NCI-H1417 treated with DMSO at 0.1 percent for 48 hours (cell line): Measurements from ENCODE around the gene NPC1L1.

Source experiments
- DNase-seq: peaks from one replicate; lab custom pipeline; 2025; lab: John Stamatoyannopoulos, UW

Gene NPC1L1, protein sequence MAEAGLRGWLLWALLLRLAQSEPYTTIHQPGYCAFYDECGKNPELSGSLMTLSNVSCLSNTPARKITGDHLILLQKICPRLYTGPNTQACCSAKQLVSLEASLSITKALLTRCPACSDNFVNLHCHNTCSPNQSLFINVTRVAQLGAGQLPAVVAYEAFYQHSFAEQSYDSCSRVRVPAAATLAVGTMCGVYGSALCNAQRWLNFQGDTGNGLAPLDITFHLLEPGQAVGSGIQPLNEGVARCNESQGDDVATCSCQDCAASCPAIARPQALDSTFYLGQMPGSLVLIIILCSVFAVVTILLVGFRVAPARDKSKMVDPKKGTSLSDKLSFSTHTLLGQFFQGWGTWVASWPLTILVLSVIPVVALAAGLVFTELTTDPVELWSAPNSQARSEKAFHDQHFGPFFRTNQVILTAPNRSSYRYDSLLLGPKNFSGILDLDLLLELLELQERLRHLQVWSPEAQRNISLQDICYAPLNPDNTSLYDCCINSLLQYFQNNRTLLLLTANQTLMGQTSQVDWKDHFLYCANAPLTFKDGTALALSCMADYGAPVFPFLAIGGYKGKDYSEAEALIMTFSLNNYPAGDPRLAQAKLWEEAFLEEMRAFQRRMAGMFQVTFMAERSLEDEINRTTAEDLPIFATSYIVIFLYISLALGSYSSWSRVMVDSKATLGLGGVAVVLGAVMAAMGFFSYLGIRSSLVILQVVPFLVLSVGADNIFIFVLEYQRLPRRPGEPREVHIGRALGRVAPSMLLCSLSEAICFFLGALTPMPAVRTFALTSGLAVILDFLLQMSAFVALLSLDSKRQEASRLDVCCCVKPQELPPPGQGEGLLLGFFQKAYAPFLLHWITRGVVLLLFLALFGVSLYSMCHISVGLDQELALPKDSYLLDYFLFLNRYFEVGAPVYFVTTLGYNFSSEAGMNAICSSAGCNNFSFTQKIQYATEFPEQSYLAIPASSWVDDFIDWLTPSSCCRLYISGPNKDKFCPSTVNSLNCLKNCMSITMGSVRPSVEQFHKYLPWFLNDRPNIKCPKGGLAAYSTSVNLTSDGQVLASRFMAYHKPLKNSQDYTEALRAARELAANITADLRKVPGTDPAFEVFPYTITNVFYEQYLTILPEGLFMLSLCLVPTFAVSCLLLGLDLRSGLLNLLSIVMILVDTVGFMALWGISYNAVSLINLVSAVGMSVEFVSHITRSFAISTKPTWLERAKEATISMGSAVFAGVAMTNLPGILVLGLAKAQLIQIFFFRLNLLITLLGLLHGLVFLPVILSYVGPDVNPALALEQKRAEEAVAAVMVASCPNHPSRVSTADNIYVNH (N-terminal part only)

DNA sequence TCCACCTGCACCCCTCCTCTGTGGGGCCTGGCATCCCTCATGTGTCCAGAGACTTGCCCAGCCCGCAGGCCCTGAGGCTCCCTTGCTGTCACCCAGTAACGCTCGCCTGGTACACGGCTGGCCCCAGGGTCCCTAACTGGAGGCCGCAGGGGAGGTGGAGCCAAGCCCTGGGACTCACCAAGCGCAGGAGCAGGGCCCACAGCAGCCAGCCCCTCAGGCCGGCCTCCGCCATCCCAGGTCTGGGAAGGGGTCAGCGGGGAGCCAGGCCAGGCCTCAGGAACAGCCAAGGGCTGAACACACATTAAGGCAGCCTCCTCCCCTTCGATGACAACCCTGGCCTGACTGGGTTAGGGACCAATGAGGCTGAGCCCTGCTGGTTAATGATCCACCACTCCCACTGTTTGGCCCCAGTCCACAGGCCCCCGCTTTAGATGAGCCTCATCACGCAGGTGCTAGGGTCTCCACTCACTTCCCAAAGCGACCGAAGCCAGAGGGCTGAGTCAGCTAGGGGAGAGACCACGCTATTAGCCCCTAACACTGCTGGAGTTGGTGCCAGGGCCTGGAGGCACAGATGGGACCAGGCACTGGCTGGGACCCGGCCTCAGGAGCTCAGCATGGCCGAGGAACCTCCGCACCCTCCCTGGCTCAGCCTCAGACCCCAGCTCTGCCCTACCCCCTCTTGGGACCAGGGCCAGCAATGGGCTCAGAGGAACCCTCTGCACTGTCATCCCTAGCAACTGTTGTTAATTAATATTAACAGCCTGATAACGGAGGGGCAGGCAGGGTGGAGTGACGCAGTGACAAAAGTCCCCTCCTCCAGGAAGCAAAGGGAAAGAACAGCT, at the start of gene NPC1L1:
NPC1L1 (minus strand) TSS at position 303 of the 842 bp plus-strand sequence; CDS start at position 232, 71 bp downstream.
- no peak for DNase-seq

DNA sequence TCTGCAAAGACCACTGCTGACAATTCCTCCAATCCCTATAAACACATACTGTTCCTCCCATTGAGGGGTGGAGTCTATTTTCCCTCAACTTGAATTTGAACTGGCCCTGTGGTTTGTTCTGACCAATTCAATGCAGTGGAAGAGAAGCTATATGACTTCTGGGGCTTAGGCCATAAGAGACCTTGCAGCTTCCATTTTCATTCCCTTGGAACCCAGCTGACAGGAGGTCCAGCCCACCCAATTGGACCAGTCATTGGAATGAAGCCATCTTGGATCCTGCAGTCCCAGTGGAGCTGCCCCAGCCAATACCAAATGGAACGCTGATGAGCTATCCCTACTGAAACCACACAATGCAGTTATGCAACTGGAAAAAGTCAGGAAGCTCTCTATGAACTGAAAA, 49.8 kb upstream of the NPC1L1 start:
- no peak for DNase-seq

DNA sequence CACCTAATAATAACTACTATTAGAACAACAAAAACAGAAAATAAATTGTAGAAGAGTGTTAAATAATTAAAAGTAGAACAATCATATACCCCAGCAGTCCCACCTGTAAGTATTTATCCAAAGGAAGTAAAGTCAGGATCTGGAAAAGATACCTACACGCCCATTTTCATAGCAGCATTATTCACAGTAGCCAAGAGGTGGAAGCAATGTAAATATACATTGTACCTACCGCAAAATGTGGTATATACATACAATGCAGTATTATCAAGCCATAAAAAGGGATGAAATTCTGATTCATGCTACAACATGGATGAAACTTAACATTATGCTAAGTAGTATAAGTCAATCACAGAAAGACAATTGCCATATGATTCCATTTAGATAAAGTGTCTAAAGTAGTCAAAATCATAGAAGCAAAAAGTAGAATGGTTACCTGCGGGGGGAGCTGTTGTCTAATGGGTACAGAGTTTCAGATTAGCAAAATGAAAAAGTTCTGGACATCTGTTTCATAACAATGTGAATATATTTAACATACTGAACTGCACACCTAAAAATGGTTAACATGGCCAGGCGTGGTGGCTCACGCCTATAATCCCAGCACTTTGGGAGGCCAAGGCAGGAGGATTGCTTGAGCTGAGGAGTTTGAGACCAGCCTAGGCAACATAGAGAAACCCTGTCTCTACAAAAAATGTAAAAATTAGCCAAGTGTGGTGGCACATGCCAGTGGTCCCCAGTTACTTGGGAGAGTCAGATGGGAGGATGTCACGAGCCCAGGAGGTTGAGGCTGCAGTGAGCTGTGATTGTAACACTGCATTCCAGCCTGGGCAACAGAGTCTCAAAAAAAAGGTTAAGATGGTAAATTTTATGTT, 46.9 kb upstream of the NPC1L1 start:
- DNase-seq = peak; percentile 5

DNA sequence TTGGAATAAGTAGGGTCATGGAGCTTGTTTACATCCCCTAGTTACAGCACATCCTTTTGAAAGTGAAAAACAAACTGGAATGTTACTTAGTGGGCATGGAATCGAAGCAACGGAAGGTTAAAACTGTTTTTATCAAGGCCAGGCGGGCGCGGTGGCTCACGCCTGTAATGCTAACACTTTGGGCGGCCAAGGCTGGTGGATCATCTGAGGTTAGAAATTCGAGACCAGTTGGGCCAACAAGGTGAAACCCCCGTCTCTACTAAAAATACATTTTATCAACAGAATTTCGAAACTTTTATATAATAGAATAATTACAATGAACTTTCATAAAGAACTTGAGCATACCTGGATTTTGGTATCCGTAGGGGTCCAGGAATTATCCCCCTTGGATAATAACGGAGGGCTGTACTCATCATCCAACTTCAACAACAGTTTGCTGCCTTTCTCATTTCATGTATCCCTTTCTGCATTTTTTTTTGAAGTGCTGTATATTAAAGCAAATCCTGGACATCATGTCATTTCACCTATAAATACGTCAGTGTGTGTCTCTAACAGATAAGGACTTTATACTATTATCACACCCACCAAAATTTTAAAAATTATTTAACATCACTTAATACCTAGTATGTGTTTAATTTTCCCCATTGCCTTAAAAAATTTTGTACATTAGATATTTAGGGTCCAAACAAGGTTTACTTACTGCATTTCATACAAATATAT, 42.2 kb upstream of the NPC1L1 start:
- no peak for DNase-seq

DNA sequence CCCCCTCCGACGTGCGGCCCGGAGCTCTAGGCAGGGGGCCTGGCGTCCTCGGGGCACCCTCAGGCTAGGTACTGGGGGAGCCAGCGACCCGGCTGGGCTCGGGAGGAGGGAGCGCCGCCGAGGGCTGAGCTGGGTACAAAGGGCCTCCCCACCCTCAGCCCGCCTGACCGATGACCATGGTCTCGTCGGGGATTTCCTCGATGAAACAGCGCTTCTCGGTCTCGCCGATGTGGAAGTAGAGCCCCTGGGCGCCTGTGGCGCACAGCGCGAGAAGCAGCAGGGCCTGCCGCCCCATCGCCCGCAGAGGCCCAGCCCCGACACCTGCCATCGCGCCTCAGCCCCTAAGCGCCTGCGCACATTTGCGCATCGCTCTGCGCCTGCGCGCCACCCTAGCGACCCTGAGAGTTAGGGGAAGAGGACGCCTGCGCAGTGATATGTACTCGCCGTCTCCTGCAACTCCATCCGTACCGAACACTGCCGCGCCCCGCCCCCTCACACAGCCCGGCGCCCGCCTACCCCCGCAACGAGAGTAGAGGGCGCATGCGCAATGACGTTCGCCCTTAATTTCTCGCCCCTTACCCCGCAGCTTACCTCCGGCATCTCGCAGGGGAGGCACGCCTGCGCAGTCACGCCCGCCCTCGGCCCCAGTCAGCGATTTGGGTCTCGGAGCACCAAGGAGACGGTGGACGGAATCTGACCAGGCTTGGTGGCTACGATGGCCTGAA, 40.9 kb upstream of the NPC1L1 start, which contains the start of gene TMED4:
TMED4 (minus strand) TSS at position 353 of the 725 bp plus-strand sequence; CDS start at position 328, 25 bp downstream.
- DNase-seq = peak; percentile 99

DNA sequence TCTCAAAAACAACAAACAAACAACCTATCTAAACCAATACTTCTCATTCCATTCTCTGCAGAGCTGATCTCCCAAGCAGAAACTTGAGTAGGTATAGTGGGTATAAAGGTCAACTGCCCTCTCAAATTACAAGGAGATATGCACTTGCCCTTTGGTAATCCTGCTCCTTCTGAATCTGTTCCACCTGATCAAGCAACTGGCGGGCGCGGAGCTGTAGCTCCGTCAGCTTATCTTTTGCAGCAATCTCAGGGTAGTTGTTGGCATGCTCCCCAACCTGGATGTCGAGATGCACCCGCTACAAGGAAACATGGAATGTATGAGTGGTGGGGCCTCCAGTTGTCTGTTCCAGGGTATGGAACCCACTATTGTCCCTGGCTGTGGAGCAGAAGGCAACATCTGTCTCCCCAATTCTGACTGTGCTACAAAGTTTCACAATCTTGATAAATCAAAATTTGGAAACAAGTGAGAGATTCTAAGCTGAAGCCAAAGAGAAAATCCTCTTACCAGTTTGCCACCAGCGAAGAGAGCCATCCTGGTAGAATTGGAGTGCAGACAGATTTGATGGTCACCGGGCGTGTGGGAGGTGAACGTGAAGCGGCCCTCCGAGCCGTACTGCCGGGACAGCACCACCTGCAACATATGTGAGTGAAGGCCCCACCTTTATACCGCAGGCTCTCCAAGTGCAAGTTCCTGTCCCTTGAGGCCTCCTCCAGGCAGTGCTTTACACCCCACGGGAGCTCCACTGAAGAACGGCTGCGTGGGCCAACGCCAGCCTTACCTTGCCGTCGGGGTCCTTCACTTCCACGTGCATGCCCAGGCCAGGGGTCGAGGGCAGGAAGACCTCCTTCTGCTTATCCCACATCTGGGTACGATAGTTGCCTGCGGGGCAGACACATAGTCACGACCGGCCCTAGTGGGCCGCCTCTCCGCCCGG, 40.1 kb upstream of the NPC1L1 start:
- no peak for DNase-seq

DNA sequence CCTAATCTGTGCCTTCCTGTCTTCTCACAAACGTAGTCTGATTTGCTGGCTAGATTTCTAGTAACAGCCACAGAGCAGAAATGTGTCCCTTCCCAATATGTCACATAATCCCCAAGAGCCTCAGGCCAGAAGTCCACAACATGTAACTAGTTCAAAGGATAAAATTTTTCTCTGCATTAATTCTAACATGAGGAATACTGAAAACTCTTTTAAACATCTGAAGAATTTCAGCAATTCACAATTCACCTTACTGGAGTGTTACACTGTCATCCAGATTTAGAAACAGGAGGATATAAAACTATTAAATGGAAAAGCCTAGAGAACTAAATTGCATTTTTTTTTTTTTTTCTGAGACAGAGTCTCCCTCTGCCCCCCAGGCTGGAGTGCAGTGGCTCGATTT, 35.1 kb upstream of the NPC1L1 start:
- DNase-seq = no peak

DNA sequence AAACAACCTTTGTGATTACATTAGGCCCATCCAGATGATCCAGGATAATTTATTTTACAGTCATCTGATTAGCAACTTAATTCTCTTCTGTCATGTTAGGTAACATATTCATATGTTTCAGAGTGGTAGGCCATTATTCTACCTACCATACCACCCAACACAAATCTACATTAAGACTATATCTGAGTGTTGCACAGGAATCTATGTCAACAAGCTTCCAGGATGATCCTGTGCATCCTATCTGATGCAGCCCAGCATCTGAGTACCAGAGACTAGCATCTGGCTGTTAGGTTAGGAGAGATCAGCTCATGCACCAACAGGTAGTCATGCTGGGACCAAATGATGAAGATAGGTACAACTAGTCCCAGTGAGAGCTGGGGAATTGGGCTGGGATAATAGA, 33.9 kb upstream of the NPC1L1 start:
- no peak for DNase-seq

DNA sequence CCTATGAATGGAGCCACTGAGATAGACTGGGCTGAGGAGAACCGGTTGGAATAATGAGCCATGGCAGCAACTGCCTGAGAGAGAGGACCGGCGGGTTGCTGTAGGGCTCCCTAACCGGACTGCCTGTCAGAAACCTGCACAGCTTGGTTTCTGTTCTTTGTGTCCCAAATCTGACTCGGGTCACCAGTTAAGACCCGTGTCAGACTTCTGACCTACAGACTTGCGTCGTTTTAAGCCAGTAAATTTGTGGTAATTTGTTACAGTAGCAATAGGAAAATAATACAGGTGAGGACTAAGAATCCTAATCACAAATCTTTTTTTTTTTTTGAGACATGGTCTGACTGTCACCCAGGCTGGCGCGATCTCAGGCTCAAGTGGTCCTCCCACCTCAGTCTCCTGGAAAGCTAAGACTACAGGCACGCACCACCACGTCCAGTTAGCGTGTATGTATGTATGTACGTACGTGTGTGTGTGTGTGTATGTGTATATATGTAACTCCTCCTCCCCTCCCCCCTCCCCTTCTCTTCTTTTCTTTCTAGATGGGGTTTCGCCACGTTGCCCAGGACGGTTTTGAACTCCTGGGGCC, 33.2 kb upstream of the NPC1L1 start:
- no peak for DNase-seq

DNA sequence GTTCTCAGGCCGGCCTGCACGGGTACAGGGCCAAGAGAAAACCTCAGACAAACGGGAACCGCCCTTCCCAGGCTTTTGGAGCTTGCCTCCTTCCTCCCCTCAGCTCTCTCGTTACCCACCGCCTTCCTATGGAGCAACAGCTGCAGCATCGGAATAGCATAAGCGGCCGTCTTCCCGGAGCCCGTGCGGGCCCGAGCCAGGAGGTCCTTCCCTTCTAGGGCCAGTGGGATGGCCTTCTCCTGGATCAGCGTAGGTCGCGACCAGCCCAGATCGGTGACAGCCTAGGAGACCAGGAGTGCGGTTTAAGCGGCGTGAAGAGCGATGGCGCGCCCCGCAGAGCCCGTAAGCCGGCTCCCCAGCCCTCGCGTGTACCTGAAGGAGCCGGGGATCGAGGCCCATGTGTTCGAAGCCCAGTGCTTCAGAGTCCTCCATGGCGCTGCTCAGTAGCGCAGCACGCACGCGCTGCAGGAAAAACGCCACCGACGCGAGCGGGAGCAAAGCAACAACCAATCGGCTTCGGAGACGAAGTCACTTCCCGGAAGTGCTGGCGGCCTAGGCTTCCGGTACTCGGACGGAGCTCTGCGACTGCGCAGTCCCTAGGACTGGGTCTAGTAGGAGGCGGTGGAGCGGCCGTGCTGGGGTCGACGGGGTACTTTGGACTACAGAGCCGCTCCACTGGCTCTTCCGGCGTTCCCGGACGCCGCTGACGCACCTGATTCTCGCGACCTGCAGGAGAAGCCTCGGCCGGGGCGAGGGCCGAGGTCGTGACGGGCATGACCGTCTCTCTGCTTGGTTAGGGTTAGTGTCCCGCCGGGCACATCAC, 32.5 kb upstream of the NPC1L1 start, which contains the start of gene DDX56:
DDX56 (minus strand) TSS at position 445 of the 823 bp plus-strand sequence; CDS start at position 432, 13 bp downstream.
- DNase-seq = peak; percentile 80

DNA sequence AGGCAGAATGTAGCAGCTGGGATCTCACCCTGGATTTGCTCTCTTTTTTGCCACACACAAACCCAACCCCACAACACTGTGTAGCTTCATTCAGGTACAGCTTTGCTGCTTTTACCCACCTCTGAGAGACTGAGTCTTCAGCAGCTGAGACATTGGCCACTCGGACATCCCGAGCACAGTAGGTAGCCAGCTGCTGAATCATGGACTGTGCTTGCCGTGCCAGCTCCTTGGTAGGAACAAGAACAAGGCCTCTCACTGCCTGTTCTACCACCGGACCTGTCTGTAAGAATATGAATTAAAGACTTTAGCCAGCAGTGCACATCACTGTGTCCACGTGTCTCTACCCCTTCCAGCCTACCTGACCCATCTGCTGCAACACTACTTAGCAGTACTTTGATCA, 31.6 kb upstream of the NPC1L1 start:
- no peak for DNase-seq

DNA sequence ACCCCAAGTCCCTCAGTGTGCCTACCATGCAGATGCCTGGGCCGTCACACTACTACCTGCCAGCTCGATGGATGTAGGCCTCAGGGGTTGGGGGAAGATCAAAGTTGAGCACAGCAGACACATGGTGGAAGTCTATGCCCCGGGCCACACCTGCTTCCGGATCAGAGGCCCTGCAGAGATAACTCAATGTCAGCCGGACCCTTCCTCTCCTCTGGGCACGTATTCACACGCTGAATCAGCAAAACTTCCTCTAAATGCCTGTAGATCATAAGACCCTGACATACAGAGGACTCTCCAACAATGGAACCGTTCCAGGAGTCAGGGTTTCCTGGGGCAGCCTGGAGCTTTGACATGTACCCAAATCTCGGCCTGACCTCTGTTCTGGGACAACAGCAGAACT, 28.8 kb upstream of the NPC1L1 start:
- no peak for DNase-seq

DNA sequence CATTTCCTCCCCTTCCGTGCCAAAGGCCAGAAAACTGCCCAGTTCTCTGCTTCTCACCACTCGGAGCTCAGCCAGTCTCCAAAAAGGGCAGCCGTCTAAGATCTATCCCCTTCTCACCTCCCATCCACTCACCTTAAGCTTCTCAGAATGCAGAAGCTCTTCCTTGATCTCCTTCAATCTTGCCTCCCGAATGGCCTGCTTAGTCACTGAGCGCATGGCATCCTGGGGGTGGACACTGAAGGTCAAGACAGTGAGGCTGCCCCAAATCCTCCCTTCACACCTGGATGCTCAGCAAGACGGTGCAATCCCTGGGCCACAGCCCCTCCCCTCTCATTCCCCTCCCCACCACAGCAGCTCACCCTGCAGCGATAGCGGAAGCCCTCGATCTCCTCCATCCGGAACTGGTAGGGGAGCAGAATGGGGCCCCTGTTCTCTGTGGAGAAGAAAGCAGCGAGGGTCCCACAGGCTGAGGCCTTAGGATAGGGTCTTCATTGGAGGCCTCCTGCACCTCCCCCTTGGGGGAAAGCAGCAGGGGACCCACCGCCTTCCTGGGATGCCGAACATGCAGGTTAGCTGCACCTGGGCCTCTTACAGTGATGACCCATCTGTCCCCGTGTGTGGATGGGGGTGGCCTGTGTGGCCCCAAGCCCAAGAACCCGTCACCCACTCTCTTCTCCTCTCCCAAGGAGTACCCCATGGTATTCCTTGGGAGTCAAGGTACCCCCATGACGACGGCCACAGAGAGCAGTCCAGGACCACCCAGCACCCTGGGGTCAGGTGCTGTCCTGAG, 27.8 kb upstream of the NPC1L1 start:
- no peak for DNase-seq

DNA sequence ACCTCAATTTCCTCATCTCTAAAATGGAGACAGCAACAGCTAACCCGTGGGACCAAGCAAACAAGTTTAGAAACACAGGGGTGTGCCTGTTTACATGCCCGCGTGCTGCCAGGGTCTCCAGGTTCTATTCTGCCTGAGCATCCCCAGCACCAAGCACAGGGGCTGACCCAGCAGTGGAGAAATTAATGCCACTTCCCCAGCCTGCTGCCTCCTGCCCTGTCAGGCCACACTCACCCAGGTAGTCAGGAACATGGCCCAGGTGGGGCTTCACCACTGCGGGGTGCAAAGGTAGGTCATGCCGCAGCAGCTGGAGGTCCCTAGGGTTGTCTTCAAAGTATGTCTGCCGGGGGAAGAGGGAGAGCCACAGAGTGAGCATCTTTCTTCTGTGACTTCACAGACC, 26.8 kb upstream of the NPC1L1 start:
- no peak for DNase-seq

DNA sequence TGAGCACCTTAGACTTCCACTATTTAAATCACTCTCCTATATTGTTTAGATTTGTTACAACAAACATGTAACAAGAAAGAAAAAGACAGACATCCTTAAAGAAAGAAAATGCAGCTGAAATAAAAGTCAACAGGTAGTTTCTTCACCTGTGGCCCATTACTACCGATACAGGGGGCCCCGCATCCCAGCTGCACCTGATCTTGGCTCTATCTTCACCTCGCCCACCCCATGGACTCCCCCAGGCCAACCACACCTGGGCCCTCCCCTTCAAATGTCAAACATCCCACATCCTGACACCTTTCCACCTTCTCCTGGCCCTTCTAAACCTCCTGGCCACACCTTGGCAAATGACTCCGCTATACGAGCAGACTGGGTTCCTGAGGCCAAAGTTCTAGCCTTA, 25.6 kb upstream of the NPC1L1 start:
- no peak for DNase-seq
